ENCODE results near the gene INHA.

DNA sequence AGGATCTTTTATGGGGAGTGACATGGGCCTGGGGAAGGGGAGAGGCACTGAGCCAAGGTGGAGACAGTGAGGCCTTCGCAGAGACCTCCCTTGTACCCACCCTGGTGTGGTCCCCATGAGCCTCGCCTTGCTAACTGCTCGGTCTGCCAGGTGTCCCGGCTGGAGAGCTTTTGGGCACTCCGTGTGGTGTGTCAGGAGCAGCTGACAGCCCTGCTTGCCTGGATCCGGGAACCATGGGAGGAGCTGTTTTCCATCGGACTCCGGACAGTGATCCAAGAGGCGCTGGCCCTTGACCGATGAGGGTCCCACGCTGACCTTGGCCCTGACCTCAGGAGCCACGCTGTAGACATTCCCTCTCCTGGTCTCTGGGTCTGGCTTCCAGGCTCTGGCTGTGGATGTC lies 43.8 kb downstream of the INHA start:
- TF ChIP-seq POLR2A (IDR thresholded peaks at IDR 0.05; ENCODE audit: low read length) (no peak), GATA1 (IDR thresholded peaks at IDR 0.05; ENCODE audit: low read depth, low read length) (no peak)
